GM18505 (cell line): ENCODE measurements around the gene RACGAP1.

ENCODE experiments used
- ATAC-seq: cut with Tn5 transposase; IDR thresholded peaks from one replicate; pipeline ENCODE4 v1.9.1; 2021; ENCODE audit not compliant: unreplicated experiment
- POLR2A ChIP-seq: IDR thresholded peaks from 4 replicates; pipeline ENCODE4 v1.6.1; 2011; ENCODE audit warnings: borderline replicate concordance; ENCODE audit not compliant: insufficient read depth, insufficient read length; ENCODE audit errors: extremely low read depth

The RACGAP1 gene

GRCh38 chr12:49967042-49967776 lies 58.1 kb downstream of the RACGAP1 start:
- peak; percentile 63 for ATAC-seq

GRCh38 chr12:49966511-49967041 lies 58.7 kb downstream of the RACGAP1 start:
- no peak for ATAC-seq
- TF ChIP-seq POLR2A: no peak

More at GRCh38 chr12:49967042-49967776, 58.1 kb downstream of the RACGAP1 start:
- no peak for TF ChIP-seq POLR2A

DNA sequence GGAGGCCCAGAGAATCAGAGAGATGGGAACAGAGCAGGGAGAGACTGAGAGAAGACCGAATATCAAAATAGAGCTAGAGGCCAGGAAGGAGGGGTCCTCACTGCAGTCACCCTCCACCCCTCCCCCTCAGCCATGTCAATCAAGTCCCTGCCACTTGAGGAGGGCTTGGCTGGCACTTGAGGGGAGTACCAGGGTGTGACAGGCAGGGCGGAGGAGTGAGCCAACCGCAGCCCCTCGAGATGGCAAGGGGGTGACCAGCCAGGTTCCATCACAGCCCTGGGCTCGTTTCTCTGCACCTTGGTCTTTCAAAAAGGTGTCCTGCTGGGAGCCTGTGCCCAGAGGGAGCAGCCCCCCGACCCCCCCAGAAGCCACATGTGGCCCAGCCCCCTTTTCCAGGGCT lies 59.5 kb downstream of the RACGAP1 start:
- no peak for ATAC-seq
- TF ChIP-seq POLR2A: no peak

GRCh38 chr12:49964849-49965624 lies 60.3 kb downstream of the RACGAP1 start:
- ATAC-seq: no peak
- no peak for TF ChIP-seq POLR2A

- no peak for ATAC-seq
- TF ChIP-seq POLR2A: no peak
These were observed 61.1 kb downstream of the RACGAP1 start for GRCh38 chr12:49963976-49964815.

DNA sequence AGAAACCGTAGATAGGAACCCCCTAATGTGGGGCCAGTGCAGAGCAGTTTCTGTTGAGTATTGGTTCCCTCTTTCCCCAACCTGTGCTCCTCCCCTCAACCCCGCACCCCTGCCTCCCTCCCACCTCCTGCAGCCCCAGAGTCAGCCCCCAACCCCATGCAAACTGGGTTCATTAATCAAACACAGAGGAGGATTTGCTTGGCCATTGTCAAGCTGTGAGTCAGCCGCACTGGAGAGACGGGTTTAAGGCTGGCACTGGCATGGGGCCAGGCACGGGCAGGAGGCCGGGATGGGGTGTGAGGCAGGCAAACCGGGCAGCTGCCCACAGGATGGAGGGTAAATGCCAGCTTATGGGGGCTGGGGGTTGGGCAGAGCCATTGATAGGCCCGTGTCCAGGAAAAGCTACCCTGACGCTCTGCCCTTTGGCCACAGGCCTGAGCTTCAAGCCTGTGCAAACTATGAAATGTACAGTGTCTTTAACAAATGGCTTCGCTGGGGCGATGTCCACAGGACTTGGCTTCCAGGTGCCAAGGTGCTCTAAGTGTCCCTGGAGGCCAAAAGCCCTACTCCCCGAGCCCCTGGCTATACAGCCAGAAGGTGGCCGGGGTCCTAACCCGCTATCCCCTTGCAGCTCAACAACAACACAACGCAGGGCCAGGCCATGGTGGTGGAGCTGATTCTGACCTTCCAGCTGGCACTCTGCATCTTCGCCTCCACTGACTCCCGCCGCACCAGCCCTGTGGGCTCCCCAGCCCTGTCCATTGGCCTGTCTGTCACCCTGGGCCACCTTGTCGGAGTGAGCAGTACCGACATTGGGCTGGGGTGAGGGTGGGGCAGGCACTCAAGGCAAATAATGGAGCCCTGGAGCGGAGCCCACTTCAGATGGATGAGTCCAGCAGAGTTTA lies 62.2 kb downstream of the RACGAP1 start:
- no peak for ATAC-seq
- no peak for TF ChIP-seq POLR2A

- no peak for ATAC-seq
- TF ChIP-seq POLR2A: no peak
These were observed 63.1 kb downstream of the RACGAP1 start for GRCh38 chr12:49961993-49962764.

DNA sequence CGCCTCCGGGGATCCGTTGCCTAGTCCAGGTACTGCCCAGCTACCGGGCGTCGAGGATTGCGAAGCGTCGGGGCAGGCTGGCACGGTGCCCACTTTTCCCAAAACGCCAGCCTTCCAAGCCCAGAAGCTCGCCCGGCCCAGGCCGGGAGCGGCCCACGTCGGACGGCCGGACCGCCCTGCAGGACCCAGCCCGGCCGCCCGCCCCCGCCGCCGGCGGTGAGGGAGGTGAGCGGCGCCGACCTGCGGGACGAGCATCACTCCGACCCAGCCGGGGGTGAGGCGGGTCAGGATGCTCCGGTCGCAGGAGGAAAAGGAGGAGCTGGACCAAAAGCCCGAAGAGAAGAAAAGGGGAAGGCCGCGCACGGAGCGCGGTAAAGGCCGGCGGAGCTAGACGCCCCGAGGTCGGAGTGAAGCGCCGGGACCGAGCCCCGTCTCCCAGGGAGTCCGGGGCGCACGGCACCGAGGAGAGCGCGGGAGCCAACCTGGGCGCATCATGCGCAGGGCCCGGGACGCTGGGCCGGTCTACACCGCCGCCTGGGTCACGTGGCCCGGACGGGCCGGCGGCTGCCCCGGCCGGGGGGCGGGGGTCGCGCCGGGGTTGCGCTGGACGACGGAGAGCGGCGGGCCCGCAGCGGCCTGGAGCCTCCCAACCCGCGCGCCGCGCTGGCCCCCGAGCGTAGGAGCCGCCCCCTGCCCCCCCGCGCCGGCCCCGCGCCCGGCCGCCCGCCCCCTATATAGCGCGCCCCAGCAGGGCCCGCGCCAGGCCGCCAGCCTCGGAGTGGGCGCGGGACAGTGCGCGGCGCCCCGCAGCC lies 64.0 kb downstream of the RACGAP1 start, which contains the start of gene AQP5:
AQP5 (plus strand) TSS at position 762 of the 812 bp plus-strand sequence. CDS start 146 bp downstream, outside the sequence.
- TF ChIP-seq POLR2A: no peak
- ATAC-seq: no peak

GRCh38 chr12:49960474-49961110 lies 64.7 kb downstream of the RACGAP1 start:
- no peak for ATAC-seq
- TF ChIP-seq POLR2A: no peak
